Spleen (tissue), 7 donors: ENCODE results near the gene PHTF1.
"Not testable (repeated sequence)": the region's sequence is repeated elsewhere in the genome, so short reads cannot be mapped to it uniquely, and the experiment has no call there.

Experiments
- POLR2AphosphoS5 ChIP-seq, 3 donors: sonication (generic); formaldehyde crosslinking; IDR thresholded peaks; one replicate each; pipeline ENCODE4 v1.5.1; 2017; ENCODE audit warnings: antibody characterized with exemption in 3 of 3
- TF ChIP-seq, protein P1 (sequence below), 11 experiments: fragments of 200-600 bp in 7 of 11; fragments of 450-650 bp in 4 of 11; sonication (generic) in 4 of 11; IDR thresholded peaks in 8 of 11; conservative IDR thresholded peaks in 3 of 11; 1 replicate in 7 of 11; 2 replicates in 4 of 11; pipeline versions ENCODE4 v1.4.0 to v1.8.0; 2016 to 2021; ENCODE audit warnings: antibody characterized with exemption in 11 of 11, inconsistent platforms in 4 of 11, mild to moderate bottlenecking in 1 of 11
- donor health status: DM: no; HTN: no; CAD: no; lungs with moderate emphysema.
- donor health status: DM: no; HTN: no; CAD: no.
- donor health status: DM: no; HTN: no; CAD: no.

DNA sequence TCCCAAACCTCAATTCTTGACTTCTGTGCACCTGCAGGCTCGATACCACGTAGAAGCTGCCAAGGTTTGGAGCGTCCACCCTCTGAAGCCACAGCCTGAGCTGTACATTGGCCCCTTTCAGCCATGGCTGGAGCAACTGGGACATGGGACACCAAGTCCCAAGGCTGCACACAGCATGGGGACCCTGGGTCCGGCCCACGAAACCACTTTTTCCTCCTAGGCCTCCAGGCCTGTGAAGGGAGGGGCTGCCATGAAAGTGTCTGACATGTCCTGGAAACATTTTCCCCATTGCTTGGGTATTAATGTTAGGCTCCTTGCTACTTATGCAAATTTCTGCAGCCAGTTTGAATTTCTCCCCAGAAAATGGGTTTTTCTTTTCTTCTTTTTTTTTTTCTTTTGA, 40.7 kb downstream of the PHTF1 start:
- TF ChIP-seq, protein P1, sequence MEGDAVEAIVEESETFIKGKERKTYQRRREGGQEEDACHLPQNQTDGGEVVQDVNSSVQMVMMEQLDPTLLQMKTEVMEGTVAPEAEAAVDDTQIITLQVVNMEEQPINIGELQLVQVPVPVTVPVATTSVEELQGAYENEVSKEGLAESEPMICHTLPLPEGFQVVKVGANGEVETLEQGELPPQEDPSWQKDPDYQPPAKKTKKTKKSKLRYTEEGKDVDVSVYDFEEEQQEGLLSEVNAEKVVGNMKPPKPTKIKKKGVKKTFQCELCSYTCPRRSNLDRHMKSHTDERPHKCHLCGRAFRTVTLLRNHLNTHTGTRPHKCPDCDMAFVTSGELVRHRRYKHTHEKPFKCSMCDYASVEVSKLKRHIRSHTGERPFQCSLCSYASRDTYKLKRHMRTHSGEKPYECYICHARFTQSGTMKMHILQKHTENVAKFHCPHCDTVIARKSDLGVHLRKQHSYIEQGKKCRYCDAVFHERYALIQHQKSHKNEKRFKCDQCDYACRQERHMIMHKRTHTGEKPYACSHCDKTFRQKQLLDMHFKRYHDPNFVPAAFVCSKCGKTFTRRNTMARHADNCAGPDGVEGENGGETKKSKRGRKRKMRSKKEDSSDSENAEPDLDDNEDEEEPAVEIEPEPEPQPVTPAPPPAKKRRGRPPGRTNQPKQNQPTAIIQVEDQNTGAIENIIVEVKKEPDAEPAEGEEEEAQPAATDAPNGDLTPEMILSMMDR (IDR thresholded peaks at IDR 0.05 in 8 of 11, conservative IDR thresholded peaks at IDR 0.05 in 3 of 11): not testable (repeated sequence)
- not testable (repeated sequence) for TF ChIP-seq POLR2AphosphoS5 (IDR thresholded peaks at IDR 0.05)
